Keratinocyte (primary cell): ENCODE measurements around the gene PITPNM3. TPM values are rescaled to one million over a fixed set of nuclear protein-coding genes. Genes with fewer than 3 reads are reported as not detected.

Source experiments
- DNase-seq: peaks from one replicate; pipeline ENCODE4 v3.0.0-alpha.2; 2011; ENCODE audit warnings: low read depth, missing footprints, low spot score
- FAIRE-seq: peaks from 2 replicates; lab custom pipeline; 2011; peaks lifted over from hg19 to GRCh38; lab: Jason Lieb, UNC
- H2AFZ ChIP-seq: 2 replicates; pipeline ENCODE4 v1.6.0; 2012; ENCODE audit warnings: low read length, control low read depth, inconsistent platforms; ENCODE audit not compliant: control insufficient read depth
- H3K27ac ChIP-seq: 2 replicates; pipeline ENCODE4 v1.5.1; 2011; ENCODE audit warnings: low read length; ENCODE audit not compliant: control insufficient read depth, insufficient read depth
- H3K27me3 ChIP-seq: 3 replicates; pipeline ENCODE4 v1.6.0; 2011; ENCODE audit warnings: low read length; ENCODE audit not compliant: control insufficient read depth, insufficient read depth; ENCODE audit errors: extremely low read depth
- H3K36me3 ChIP-seq, 2 experiments: 2 replicates in 1 of 2; 3 replicates in 1 of 2; pipeline ENCODE4 v1.5.1; 2011; ENCODE audit warnings: low read length in 2 of 2, mild to moderate bottlenecking in 1 of 2; ENCODE audit not compliant: control insufficient read depth in 2 of 2, insufficient read depth in 2 of 2; ENCODE audit errors: extremely low read depth in 1 of 2
- H3K4me1 ChIP-seq: 3 replicates; pipeline ENCODE4 v1.5.1; 2011; ENCODE audit warnings: low read length; ENCODE audit not compliant: control insufficient read depth, insufficient read depth; ENCODE audit errors: extremely low read depth
- H3K4me2 ChIP-seq: 3 replicates; pipeline ENCODE4 v1.6.0; 2011; ENCODE audit warnings: low read depth, low read length; ENCODE audit not compliant: control insufficient read depth, insufficient read depth; ENCODE audit errors: extremely low read depth
- H3K4me3 ChIP-seq, 3 experiments: fragments of 200-600 bp in 1 of 3; sonication (generic) in 1 of 3; 2 replicates in 2 of 3; 3 replicates in 1 of 3; pipeline ENCODE4 v1.5.1; 2011 to 2016; ENCODE audit warnings: low read length in 3 of 3, mild to moderate bottlenecking in 3 of 3, control low read depth in 2 of 3, inconsistent platforms in 1 of 3, low read depth in 1 of 3, mixed read lengths in 1 of 3, mixed run types in 1 of 3, moderate library complexity in 1 of 3; ENCODE audit not compliant: control insufficient read depth in 2 of 3, insufficient read depth in 2 of 3; ENCODE audit errors: extremely low read depth in 1 of 3
- H3K79me2 ChIP-seq: 2 replicates; pipeline ENCODE4 v1.6.0; 2012; ENCODE audit warnings: low read length; ENCODE audit not compliant: control insufficient read depth, insufficient read depth
- H3K9ac ChIP-seq: 3 replicates; pipeline ENCODE4 v1.6.0; 2011; ENCODE audit warnings: low read length; ENCODE audit not compliant: control insufficient read depth, insufficient read depth; ENCODE audit errors: extremely low read depth
- H3K9me1 ChIP-seq: 3 replicates; pipeline ENCODE4 v1.6.0; 2011; ENCODE audit warnings: low read length; ENCODE audit not compliant: control insufficient read depth, insufficient read depth; ENCODE audit errors: extremely low read depth
- H3K9me3 ChIP-seq: 2 replicates; pipeline ENCODE4 v1.5.1; 2012; ENCODE audit warnings: low read depth, low read length; ENCODE audit not compliant: control insufficient read depth
- H4K20me1 ChIP-seq: 3 replicates; pipeline ENCODE4 v1.6.0; 2011; ENCODE audit warnings: low read length; ENCODE audit not compliant: control insufficient read depth, insufficient read depth; ENCODE audit errors: extremely low read depth
- CTCF ChIP-seq, 3 experiments: IDR thresholded peaks in 1 of 3; conservative IDR thresholded peaks in 1 of 3; optimal IDR thresholded peaks in 1 of 3; 2 replicates in 2 of 3; 3 replicates in 1 of 3; pipeline versions ENCODE3 to v1.5.1; 2011; ENCODE audit warnings: low read length in 3 of 3, mild to moderate bottlenecking in 3 of 3, moderate library complexity in 2 of 3, control low read depth in 1 of 3, inconsistent platforms in 1 of 3; ENCODE audit not compliant: insufficient read depth in 2 of 3; ENCODE audit errors: extremely low read depth in 1 of 3
- EZH2 ChIP-seq: IDR thresholded peaks from one replicate; pipeline ENCODE4 v1.6.1; 2012; ENCODE audit warnings: inconsistent platforms, mild to moderate bottlenecking, low read length, moderate library complexity
- dilution Hi-C: fragments of 300-500 bp; cut with MboI; formaldehyde crosslinking; loops from one replicate; pipeline ENCODE4 v1.7.0; 2020; ENCODE audit warnings: low sequenced_read_pairs; ENCODE audit not compliant: extremely low pct_ligation_motif_present
- polyA plus RNA-seq, 5 experiments: library from polyadenylated mRNA; depleted of rRNA in 3 of 5; stranded (reverse) in 3 of 5; stranded (forward) in 1 of 5; unstranded in 1 of 5; fragments of >200 nt; gene quantifications; 1 replicate in 1 of 5; 2 replicates in 3 of 5; 3 replicates in 1 of 5; pipeline versions ENCODE4 v1.2.1 to v1.2.3, GENCODE V29; 2011 to 2012; ENCODE audit warnings: missing spikeins in 2 of 5, low read depth in 1 of 5, low replicate concordance in 1 of 5

The PITPNM3 gene
- polyA plus RNA-seq, 1 donor (not counting 4 experiments of a cell fraction or from before 2014, with no cell fraction given) = 7.7 TPM

- no peak for DNase-seq
- FAIRE-seq = no peak
- Histone ChIP-seq H2AFZ (no peak overlapping the region), H3K79me2 (no peaks in the 10 kb centered on the region), H3K4me3 (no peak overlapping the region), H3K9ac (no peak overlapping the region), H3K27ac (no peak overlapping the region), H4K20me1 (no peaks in the 10 kb centered on the region), H3K9me3 (no peaks in the 10 kb centered on the region), H3K4me2 (no peak overlapping the region), H3K4me1 (no peaks in the 10 kb centered on the region), H3K36me3 (peaks cover 14 to 33% of the 10 kb centered on the region in 2 experiments), H3K27me3 (no peaks in the 10 kb centered on the region), H3K9me1 (no peaks in the 10 kb centered on the region)
- dilution Hi-C loops = no loop called here
- no peak for TF ChIP-seq EZH2
- TF ChIP-seq CTCF (optimal IDR thresholded peaks at IDR 0.05 in 1 of 3, IDR thresholded peaks at IDR 0.05 in 1 of 3, conservative IDR thresholded peaks at IDR 0.05 in 1 of 3; ENCODE audit: extremely low read depth in 1 of 3, insufficient read depth in 2 of 3, low read length in 3 of 3) = no peak
Measured at GRCh38 chr17:6599364-6599763, 43.0 kb upstream of the PITPNM3 start.

GRCh38 chr17:6597727-6598126 is 41.4 kb upstream of the PITPNM3 start:
- FAIRE-seq (no peak), DNase-seq (no peak)
- Histone ChIP-seq H3K9ac (no peak overlapping the region), H3K4me1 (no peaks in the 10 kb centered on the region), H3K9me1 (no peaks in the 10 kb centered on the region), H3K27me3 (no peaks in the 10 kb centered on the region), H3K9me3 (no peaks in the 10 kb centered on the region), H4K20me1 (no peaks in the 10 kb centered on the region), H3K27ac (no peak overlapping the region), H2AFZ (no peak overlapping the region), H3K79me2 (no peaks in the 10 kb centered on the region), H3K4me2 (no peak overlapping the region), H3K36me3 (peaks cover 9 to 27% of the 10 kb centered on the region in 2 experiments), H3K4me3 (no peak overlapping the region)
- TF ChIP-seq CTCF (optimal IDR thresholded peaks at IDR 0.05 in 1 of 3, IDR thresholded peaks at IDR 0.05 in 1 of 3, conservative IDR thresholded peaks at IDR 0.05 in 1 of 3; ENCODE audit: extremely low read depth in 1 of 3, insufficient read depth in 2 of 3, low read length in 3 of 3) = no peak
- TF ChIP-seq EZH2 = no peak
- dilution Hi-C loops = no loop called here
